Esophagus (tissue), 2 donors: ENCODE data around the gene ZC3H12D. TPM values are rescaled to one million over a fixed set of nuclear protein-coding genes. Genes with fewer than 3 reads are reported as not detected.

Source experiments
- H3K27ac ChIP-seq, 2 donors: one replicate each; pipeline ENCODE4 v1.5.1; 2013; ENCODE audit warnings: low read depth in 2 of 2, mild to moderate bottlenecking in 2 of 2, inconsistent platforms in 1 of 2, low read length in 1 of 2, moderate library complexity in 1 of 2
- H3K27me3 ChIP-seq, 2 donors: one replicate each; pipeline ENCODE4 v1.6.1; 2013; ENCODE audit warnings: low read length in 2 of 2, control low read depth in 1 of 2, mild to moderate bottlenecking in 1 of 2; ENCODE audit not compliant: insufficient read depth in 2 of 2, control insufficient read depth in 1 of 2
- H3K36me3 ChIP-seq, 2 donors: one replicate each; pipeline ENCODE4 v1.6.1; 2013; ENCODE audit warnings: low read length in 1 of 2; ENCODE audit not compliant: control insufficient read depth in 2 of 2, insufficient read depth in 2 of 2
- H3K4me1 ChIP-seq, 2 donors: one replicate each; pipeline ENCODE4 v1.6.1; 2013; ENCODE audit warnings: low read length in 1 of 2; ENCODE audit not compliant: control insufficient read depth in 2 of 2, insufficient read depth in 2 of 2
- H3K4me3 ChIP-seq, 2 donors: one replicate each; pipeline ENCODE4 v1.5.1; 2013; ENCODE audit warnings: low read length in 2 of 2, mild to moderate bottlenecking in 2 of 2, low read depth in 1 of 2, moderate library complexity in 1 of 2
- H3K9me3 ChIP-seq, 2 donors: one replicate each; pipeline ENCODE4 v1.6.1; 2013; ENCODE audit warnings: mild to moderate bottlenecking in 2 of 2, low read depth in 1 of 2, low read length in 1 of 2, moderate library complexity in 1 of 2; ENCODE audit not compliant: control insufficient read depth in 2 of 2, insufficient read depth in 1 of 2
- WGBS, 2 donors: extraction: QIAGEN DNeasy Blood & Tissue Kit; methylation state at CpG; one replicate each; pipeline ENCODE4 v1.1.7; 2013; 5-methylcytosine and 5-hydroxymethylcytosine counted together
- polyA plus RNA-seq, 2 donors: library from polyadenylated mRNA; stranded (reverse); fragments of 200-250 nt; gene quantifications; one replicate each; pipeline ENCODE4 v1.2.3, GENCODE V29; 2013
- donor health status: healthy with polysubstance abuse.
- donor health status: Bipolar disorder and iron deficiency.

The ZC3H12D gene
- polyA plus RNA-seq, 2 donors = 0.20 to 0.29 TPM

DNA sequence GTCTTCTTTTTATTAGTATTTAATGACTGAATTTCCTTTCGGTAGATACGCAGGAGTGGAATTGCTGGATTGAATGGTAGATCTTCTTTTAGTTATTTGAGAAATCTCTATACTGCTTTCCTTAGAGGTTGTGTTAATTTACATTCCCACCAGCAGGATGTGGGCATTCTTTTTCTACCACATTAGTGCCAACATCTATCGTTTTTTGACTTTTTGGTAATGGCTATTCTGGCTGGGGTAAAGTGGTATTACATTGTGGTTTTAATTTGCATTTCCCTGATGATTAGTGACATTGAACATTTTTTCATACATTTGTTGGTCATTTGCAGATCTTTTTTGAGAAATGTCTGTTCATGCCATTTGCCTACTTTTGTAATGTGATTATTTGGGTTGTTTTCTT is 47.6 kb downstream of the ZC3H12D start:
- WGBS, 2 donors = 82 to 92% methylated on average over 3 of the region's 3 CpGs

GRCh38 chr6:149436647-149437046 is 48.2 kb downstream of the ZC3H12D start:
- Histone ChIP-seq H3K9me3 (no peaks in the 10 kb centered on the region), H3K27ac (no peak overlapping the region), H3K4me3 (no peak overlapping the region), H3K4me1 (peaks cover 0 to 2% of the 10 kb centered on the region in 2 donors), H3K27me3 (no peaks in the 10 kb centered on the region), H3K36me3 (no peaks in the 10 kb centered on the region)
- WGBS, 2 donors = 95 to 97% methylated on average over 12 of the region's 12 CpGs

More for the DNA sequence above, 47.6 kb downstream of the ZC3H12D start:
- H3K4me3 ChIP-seq = no peak overlapping the region
- H3K4me1 ChIP-seq = no peaks in the 10 kb centered on the region
- H3K9me3 ChIP-seq = no peaks in the 10 kb centered on the region
- no peaks in the 10 kb centered on the region for H3K36me3 ChIP-seq
- H3K27me3 ChIP-seq = no peaks in the 10 kb centered on the region
- no peak overlapping the region for H3K27ac ChIP-seq

- WGBS, 2 donors = 87 to 95% methylated on average over 13 of the region's 13 CpGs
- H3K27ac ChIP-seq = no peak overlapping the region
Measured at GRCh38 chr6:149435919-149436586, 48.8 kb downstream of the ZC3H12D start.

GRCh38 chr6:149433881-149434280 is 50.9 kb downstream of the ZC3H12D start:
- Histone ChIP-seq H3K36me3 (no peaks in the 10 kb centered on the region), H3K27ac (no peak overlapping the region), H3K4me1 (peaks cover 0 to 2% of the 10 kb centered on the region in 2 donors), H3K27me3 (no peaks in the 10 kb centered on the region), H3K4me3 (no peak overlapping the region), H3K9me3 (no peaks in the 10 kb centered on the region)
- 58 to 65% methylated on average over 1 of the region's 1 CpG for WGBS, 2 donors

More at GRCh38 chr6:149435919-149436586, 48.8 kb downstream of the ZC3H12D start:
- H3K27me3 ChIP-seq = no peaks in the 10 kb centered on the region
- no peak overlapping the region for H3K4me3 ChIP-seq
- peaks cover 0 to 2% of the 10 kb centered on the region in 2 donors for H3K4me1 ChIP-seq
- H3K9me3 ChIP-seq = no peaks in the 10 kb centered on the region
- no peaks in the 10 kb centered on the region for H3K36me3 ChIP-seq

DNA sequence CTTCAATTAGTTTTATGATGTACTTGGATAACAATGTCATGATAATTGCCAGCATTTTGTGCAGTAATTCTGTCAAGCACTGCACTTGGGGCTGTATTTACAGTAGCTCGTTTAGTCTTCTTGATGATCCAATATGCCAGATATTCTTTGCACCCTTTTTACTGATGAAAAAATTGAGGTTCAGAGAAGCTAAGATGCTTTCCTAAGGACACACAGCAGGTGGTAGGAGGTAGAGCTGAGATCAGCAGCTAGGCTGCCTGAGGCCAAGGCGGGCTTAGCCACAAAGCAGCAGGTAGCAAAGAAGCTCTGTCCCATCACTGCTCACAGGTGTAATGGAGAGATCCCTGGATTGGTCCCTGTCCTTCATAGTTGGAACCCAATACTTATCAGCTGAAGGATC is 51.4 kb downstream of the ZC3H12D start:
- H3K27me3 ChIP-seq = no peaks in the 10 kb centered on the region
- WGBS, 2 donors = 69 to 81% methylated on average over 2 of the region's 2 CpGs
- H3K4me1 ChIP-seq = peaks cover 0 to 2% of the 10 kb centered on the region in 2 donors
- H3K36me3 ChIP-seq = no peaks in the 10 kb centered on the region
- no peaks in the 10 kb centered on the region for H3K9me3 ChIP-seq
- H3K4me3 ChIP-seq = no peak overlapping the region
- no peak overlapping the region for H3K27ac ChIP-seq

DNA sequence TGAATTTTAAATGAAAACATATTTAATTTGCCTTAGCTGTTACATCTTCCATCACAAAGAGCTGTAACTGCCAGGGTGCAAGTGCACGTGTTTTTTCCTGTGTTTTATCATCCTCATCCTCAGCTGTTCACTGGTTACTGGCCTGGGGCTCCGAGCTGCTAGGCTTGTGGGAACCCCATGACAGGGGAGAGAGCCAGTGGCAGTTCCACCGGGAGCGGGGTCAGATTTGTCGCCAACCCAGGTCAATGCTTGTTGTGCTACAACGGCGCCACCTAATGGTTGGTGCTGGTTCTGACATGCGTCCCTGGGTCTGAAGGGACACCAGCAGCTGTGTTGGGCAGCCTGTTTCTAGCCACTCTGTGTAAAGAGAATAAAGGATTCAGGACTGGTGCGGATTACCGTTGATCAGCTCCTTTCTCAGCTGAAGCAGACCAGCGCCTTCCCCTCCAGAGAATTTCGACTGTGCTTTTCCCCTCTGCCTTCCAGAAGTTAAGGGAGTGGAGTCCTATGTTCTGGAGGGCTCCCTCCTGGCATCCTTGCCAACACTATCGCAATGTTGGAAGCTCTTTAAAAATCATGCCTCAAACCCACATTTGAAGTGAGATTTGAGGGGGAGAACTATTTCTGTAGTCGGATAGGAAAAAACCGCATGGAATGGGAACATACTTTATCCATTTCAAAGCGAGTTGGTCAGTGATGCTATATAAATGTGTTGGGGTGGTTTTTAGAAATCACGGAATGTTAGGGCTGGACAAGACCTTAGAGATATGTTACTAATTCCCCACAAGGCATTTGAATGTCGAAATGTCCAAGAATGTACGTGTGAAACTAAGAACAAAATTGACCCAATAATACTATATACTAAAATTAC is 52.7 kb downstream of the ZC3H12D start:
- peaks cover 0 to 2% of the 10 kb centered on the region in 2 donors for H3K4me1 ChIP-seq
- H3K36me3 ChIP-seq = no peaks in the 10 kb centered on the region
- H3K27me3 ChIP-seq = no peaks in the 10 kb centered on the region
- no peak overlapping the region for H3K4me3 ChIP-seq
- no peaks in the 10 kb centered on the region for H3K9me3 ChIP-seq
- H3K27ac ChIP-seq = no peak overlapping the region
- WGBS, 2 donors = 28 to 32% methylated on average over 19 of the region's 19 CpGs

GRCh38 chr6:149429427-149430360 is 55.1 kb downstream of the ZC3H12D start:
- Histone ChIP-seq H3K4me3 (no peak overlapping the region), H3K27me3 (no peaks in the 10 kb centered on the region), H3K4me1 (peaks cover 0 to 2% of the 10 kb centered on the region in 2 donors), H3K36me3 (no peaks in the 10 kb centered on the region), H3K27ac (no peak overlapping the region), H3K9me3 (no peaks in the 10 kb centered on the region)
- 87 to 89% methylated on average over 26 of the region's 26 CpGs for WGBS, 2 donors

DNA sequence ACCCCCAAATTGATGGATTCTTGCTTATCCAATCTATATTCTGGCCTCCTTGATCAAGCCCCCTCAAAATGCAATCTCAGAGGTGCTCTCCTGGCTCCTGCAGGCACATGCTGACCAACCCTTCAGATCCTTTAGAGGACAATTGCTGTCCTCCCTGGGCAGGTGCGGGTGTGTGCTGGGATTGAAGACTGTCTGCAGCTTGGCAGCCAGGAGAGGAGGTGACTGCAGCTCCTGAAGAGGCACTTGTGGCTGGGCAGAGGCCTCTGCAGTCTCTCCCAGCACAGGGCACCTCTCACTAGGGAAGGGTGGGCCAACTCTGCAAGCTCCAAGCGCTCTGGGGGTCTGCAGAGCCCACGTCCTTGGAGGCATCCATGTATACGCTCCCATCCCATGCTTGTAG is 56.2 kb downstream of the ZC3H12D start:
- Histone ChIP-seq H3K9me3 (no peaks in the 10 kb centered on the region), H3K27me3 (no peaks in the 10 kb centered on the region), H3K36me3 (no peaks in the 10 kb centered on the region), H3K4me3 (no peak overlapping the region), H3K27ac (no peak overlapping the region), H3K4me1 (peaks cover 0 to 2% of the 10 kb centered on the region in 2 donors)
- 93 to 95% methylated on average over 4 of the region's 4 CpGs for WGBS, 2 donors

GRCh38 chr6:149425754-149426153 is 59.1 kb downstream of the ZC3H12D start:
- H3K27me3 ChIP-seq = no peaks in the 10 kb centered on the region

More at GRCh38 chr6:149425754-149426153, 59.1 kb downstream of the ZC3H12D start:
- Histone ChIP-seq H3K27ac (no peak overlapping the region), H3K4me1 (no peaks in the 10 kb centered on the region), H3K4me3 (no peak overlapping the region), H3K36me3 (no peaks in the 10 kb centered on the region), H3K9me3 (no peaks in the 10 kb centered on the region)
- WGBS, 2 donors = 91 to 95% methylated on average over 5 of the region's 5 CpGs
